ENCODE data around the gene VAV3.

VAV3 gene

DNA sequence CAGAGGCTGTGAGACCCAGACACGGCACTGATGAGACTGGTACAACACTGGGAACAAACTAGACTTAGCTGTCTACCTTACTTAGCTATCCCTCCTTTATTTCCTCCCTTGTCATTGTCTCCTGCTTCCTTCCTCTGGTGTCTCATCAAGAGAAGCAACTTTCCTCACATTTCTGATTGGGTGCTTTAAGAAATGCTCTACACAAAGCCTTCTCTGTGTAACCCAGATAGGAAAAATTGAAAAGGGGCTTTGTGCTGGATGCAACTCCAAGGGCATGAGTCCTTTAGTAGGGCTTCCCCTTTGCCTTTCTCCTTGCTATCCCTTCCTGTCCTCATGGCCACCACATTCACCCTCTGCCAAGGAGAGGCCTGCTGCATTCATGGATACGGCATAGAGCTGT is 274.5 kb downstream of the VAV3 start:
- no peak overlapping the region for H3K27ac ChIP-seq
- DNase-seq (ENCODE audit: low spot score) = no peak
- TF ChIP-seq, protein P1, sequence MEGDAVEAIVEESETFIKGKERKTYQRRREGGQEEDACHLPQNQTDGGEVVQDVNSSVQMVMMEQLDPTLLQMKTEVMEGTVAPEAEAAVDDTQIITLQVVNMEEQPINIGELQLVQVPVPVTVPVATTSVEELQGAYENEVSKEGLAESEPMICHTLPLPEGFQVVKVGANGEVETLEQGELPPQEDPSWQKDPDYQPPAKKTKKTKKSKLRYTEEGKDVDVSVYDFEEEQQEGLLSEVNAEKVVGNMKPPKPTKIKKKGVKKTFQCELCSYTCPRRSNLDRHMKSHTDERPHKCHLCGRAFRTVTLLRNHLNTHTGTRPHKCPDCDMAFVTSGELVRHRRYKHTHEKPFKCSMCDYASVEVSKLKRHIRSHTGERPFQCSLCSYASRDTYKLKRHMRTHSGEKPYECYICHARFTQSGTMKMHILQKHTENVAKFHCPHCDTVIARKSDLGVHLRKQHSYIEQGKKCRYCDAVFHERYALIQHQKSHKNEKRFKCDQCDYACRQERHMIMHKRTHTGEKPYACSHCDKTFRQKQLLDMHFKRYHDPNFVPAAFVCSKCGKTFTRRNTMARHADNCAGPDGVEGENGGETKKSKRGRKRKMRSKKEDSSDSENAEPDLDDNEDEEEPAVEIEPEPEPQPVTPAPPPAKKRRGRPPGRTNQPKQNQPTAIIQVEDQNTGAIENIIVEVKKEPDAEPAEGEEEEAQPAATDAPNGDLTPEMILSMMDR (conservative IDR thresholded peaks at IDR 0.05; ENCODE audit: low read depth) = no peak
- POLR2A ChIA-PET (ENCODE audit: low non-redundant PET) = no interaction called here
- CTCF ChIA-PET = no interaction called here

DNA sequence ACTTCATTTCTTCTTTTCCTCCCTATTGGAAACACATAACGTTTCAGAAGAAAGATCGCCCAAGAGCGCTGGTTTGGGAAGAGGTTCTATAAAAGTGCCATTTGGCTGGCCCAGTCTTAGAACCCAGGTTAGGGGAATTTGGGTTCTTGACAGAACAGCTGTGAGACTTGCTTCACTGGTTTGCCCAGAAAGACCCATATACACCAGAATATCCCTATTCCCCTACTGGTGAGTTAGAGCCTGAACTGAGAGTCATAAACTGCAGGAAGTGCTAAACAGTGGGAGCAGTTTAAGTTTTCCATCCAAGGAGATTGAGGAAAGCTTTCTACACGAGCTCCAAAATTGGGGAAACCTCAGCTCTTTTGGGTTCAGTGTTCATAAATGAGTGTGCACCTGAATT is 275.2 kb downstream of the VAV3 start:
- ChIA-PET CTCF (no interaction called here), POLR2A (ENCODE audit: low non-redundant PET) (no interaction called here)
- no peak for DNase-seq (ENCODE audit: low spot score)
- no peak overlapping the region for H3K27ac ChIP-seq
- TF ChIP-seq, protein P1 (conservative IDR thresholded peaks at IDR 0.05; ENCODE audit: low read depth) = no peak

DNA sequence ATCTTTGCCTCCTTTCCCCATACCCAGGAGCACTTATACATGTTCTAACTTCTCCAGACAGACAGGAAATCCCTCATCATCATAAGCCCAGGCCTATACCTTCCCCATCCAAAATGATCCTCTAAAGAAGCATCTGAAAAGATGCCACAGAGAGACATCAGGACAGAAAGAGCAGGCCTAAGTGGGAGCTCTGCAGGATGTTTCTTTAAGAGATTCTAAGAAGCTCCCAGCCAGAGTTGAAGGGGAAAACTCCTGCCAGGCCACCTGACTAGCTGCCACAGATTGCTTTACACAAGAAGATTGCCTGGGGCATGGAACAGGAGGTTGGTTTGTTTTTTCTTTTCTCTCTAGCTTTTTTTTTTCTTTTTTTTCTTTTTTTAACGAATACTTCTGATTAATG is 275.8 kb downstream of the VAV3 start:
- H3K27ac ChIP-seq = peak overlapping the region; percentile 56
- ChIA-PET POLR2A (ENCODE audit: low non-redundant PET) (no interaction called here), CTCF (no interaction called here)
- TF ChIP-seq, protein P1 (conservative IDR thresholded peaks at IDR 0.05; ENCODE audit: low read depth) = no peak
- DNase-seq (ENCODE audit: low spot score) = no peak

DNA sequence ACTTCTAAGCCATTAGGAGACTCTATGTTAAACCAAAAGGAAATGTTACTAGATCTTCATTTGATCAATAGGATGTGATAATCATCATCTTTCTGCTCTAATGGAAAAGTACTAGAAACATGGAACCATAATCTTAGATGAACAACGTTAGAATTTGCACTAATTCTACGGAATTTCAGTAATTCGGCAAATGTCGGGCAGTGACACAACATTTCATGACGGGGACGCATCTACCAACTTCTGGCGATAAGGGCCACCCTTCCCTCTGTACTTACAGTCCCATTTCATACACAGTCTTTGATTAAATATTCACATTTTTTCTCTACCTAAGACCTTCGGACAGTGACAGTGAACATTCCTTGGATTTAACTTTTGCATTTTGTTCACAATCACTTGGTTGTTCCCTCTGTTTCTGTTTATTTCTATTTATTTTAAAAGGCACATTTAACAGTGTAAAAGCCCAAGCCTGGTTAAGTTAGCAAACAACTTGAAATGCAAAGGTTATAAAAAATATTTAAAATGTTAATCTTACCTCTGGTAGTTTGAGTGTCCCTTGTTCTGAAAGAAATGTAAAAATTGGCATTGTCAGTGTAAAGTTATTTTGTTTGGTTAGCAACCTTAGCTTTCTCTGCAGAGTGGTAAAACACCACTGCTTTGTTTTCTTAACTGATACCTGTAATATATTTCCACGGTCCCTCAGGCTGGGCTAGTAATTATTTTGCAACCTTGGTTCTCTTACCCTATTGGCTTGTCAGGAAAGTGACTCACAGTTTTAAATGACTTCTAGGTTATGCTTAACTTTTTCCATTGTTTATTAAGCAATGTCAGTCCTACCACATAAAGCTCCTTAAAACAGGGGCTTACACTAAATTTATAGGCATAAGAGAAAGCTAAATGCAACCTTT is 276.9 kb downstream of the VAV3 start:
- POLR2A ChIA-PET (ENCODE audit: low non-redundant PET) = no interaction called here
- H3K27ac ChIP-seq = no peak overlapping the region
- TF ChIP-seq, protein P1 (conservative IDR thresholded peaks at IDR 0.05; ENCODE audit: low read depth) = no peak
- peak; percentile 76 for DNase-seq (ENCODE audit: low spot score)
- CTCF ChIA-PET = no interaction called here

DNA sequence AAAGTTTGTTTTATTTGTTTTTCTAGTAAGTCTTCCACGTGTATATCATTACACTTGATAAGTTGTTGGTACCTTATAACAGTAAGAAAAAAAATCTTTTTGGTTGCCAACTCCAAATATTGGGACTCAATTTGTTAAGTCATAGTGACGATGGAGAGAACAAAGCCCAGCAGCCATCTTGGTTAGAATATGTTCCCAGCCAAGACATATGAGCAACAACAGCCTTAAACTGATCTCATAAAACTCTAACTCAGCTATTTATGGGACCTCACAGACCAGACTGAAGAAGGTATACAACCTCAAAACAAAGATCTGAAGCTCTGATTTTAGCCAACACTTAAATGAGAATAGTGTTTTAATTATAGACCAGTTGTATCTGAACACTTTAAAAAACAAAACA is 281.3 kb downstream of the VAV3 start:
- TF ChIP-seq, protein P1 (conservative IDR thresholded peaks at IDR 0.05; ENCODE audit: low read depth) = no peak
- ChIA-PET CTCF (interaction anchor here (0.5 to 0.9 kb wide), 4 partner anchors 16 to 177 kb away, joined by 3 to 4 read pairs (median 3); no protein-coding TSS in a partner anchor), POLR2A (ENCODE audit: low non-redundant PET) (no interaction called here)
- DNase-seq (ENCODE audit: low spot score) = no peak
- no peak overlapping the region for H3K27ac ChIP-seq

DNA sequence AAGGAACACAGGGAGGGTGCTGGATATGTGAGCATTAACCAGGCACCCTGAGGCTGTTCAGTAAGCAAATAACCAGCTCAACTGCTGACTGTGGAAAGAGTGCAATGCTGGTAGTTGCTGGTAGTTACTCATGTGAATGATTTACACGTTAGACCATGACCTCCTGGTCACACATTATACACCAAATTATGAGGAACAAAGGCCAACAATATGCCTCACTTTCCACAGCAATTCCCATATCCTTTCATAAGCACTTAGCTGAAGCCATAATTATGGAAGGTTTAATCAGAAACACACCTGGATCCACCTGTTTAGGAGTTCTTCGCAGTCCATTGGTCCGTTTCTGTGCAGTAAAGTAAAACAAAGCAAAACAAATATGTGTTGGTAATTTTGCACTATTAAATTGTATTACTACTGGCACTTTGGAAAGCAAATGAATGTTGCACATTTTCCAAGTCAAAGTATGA is 281.8 kb downstream of the VAV3 start:
- POLR2A ChIA-PET (ENCODE audit: low non-redundant PET) = no interaction called here
- TF ChIP-seq, protein P1 (conservative IDR thresholded peaks at IDR 0.05; ENCODE audit: low read depth) = no peak
- CTCF ChIA-PET = interaction anchor here (0.6 to 0.9 kb wide), 2 partner anchors 65 to 67 kb away, joined by 3 to 4 read pairs; no protein-coding TSS in a partner anchor

More for the DNA sequence above, 281.8 kb downstream of the VAV3 start:
- H3K27ac ChIP-seq = no peak overlapping the region; the same call in 1 of the 2 replicates
- peak; percentile 27 for DNase-seq (ENCODE audit: low spot score)
